Gastroesophageal sphincter (tissue), 4 donors: ENCODE results near the gene ROR2. TPM values are rescaled to one million over a fixed set of nuclear protein-coding genes. Genes with fewer than 3 reads are reported as not detected.
A peak's percentile ranks its signal among the peaks of the same experiment; 100 is the strongest.

ENCODE experiments used
- ATAC-seq: fragments of 150-250 bp; one replicate; pipeline ENCODE4 v1.9.1; 2016; ENCODE audit warnings: mild to moderate bottlenecking, moderate library complexity
- H3K27ac ChIP-seq, 4 donors: fragments of 200-600 bp; sonication (generic) in 3 of 4; 1 replicate in 3 of 4; 2 replicates in 1 of 4; pipeline ENCODE4 v1.5.1; 2016 to 2019
- H3K27me3 ChIP-seq: fragments of 200-600 bp; sonication (generic); one replicate; pipeline ENCODE4 v1.5.1; 2019
- H3K36me3 ChIP-seq, 2 donors: fragments of 200-600 bp; sonication (generic); one replicate each; pipeline ENCODE4 v1.5.1; 2019; ENCODE audit warnings: control low read depth in 1 of 2
- H3K4me1 ChIP-seq, 3 donors: fragments of 200-600 bp; sonication (generic); 1 replicate in 2 of 3; 2 replicates in 1 of 3; pipeline ENCODE4 v1.5.1; 2016 to 2019; ENCODE audit warnings: control low read depth in 2 of 3
- H3K4me3 ChIP-seq, 2 donors: fragments of 200-600 bp; sonication (generic); one replicate each; pipeline ENCODE4 v1.5.1; 2019; ENCODE audit warnings: mild to moderate bottlenecking in 1 of 2, moderate library complexity in 1 of 2
- H3K9me3 ChIP-seq, 3 donors: fragments of 200-600 bp; sonication (generic); one replicate each; pipeline ENCODE4 v1.5.1; 2017 to 2019; ENCODE audit warnings: control low read depth in 2 of 3
- EP300 ChIP-seq: sonication (generic); formaldehyde crosslinking; IDR thresholded peaks from one replicate; pipeline ENCODE4 v1.6.1; 2017; ENCODE audit warnings: antibody characterized with exemption, mild to moderate bottlenecking
- POLR2A ChIP-seq, 2 donors: fragments of 450-650 bp; IDR thresholded peaks; one replicate each; pipeline ENCODE4 v1.6.1; 2017; ENCODE audit warnings: antibody characterized with exemption in 2 of 2, mild to moderate bottlenecking in 2 of 2, moderate library complexity in 1 of 2
- POLR2AphosphoS5 ChIP-seq: sonication (generic); formaldehyde crosslinking; IDR thresholded peaks from one replicate; pipeline ENCODE4 v1.6.1; 2017; ENCODE audit warnings: antibody characterized with exemption
- WGBS, 2 donors: methylation state at CpG; one replicate each; pipeline ENCODE4 v1.1.5; 2018; ENCODE audit warnings: low coverage in 1 of 2; 5-methylcytosine and 5-hydroxymethylcytosine counted together
- total RNA-seq, 4 donors: library from RNA; depleted of rRNA; stranded (reverse); fragments of >200 nt; gene quantifications; one replicate each; pipeline ENCODE4 v1.1.0, GENCODE V29; 2016
- TF ChIP-seq, protein P1 (sequence below), 4 experiments: fragments of 200-600 bp in 2 of 4; fragments of 450-650 bp in 2 of 4; sonication (generic) in 1 of 4; IDR thresholded peaks; one replicate each; pipeline ENCODE4 v1.5.1; 2017 to 2019; ENCODE audit warnings: antibody characterized with exemption in 4 of 4, mild to moderate bottlenecking in 2 of 4, moderate library complexity in 2 of 4

Gene ROR2
- total RNA-seq, 4 donors from 2014 or later = 40.8 to 69.1 (median 63.2) TPM

DNA sequence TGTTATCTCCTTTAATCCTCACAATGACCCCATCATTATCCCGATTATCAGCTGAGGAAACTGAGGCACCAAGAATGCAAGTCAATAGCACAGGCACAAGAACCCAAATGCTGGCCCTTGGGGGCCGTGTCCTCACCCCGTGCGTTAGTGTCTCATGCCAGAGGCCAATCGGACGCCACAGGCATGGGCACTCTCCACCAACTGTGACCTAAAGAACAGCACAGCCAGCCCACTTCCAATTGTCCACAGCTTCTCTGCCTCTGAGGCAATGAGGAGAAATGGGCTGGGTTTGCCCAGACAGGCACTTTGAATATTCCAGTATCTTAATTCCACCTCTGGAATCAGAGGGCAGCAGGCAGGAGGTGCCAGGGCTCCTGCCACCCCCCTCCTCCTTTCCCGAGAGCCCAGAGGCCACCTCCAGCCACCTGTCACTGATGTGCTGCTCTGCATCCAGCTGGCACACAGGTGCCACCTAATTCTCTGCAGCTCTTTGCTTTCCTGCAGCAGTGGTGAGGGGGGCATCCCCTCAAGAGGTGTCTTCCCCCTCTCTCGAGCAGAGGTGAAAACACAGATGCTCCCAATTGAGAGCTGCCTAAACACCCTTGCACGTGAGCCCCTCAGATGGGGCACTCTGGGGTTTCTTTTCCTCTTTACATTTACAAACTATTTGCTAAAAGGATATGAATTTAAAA is 107.5 kb downstream of the ROR2 start:
- TF ChIP-seq, protein P1, sequence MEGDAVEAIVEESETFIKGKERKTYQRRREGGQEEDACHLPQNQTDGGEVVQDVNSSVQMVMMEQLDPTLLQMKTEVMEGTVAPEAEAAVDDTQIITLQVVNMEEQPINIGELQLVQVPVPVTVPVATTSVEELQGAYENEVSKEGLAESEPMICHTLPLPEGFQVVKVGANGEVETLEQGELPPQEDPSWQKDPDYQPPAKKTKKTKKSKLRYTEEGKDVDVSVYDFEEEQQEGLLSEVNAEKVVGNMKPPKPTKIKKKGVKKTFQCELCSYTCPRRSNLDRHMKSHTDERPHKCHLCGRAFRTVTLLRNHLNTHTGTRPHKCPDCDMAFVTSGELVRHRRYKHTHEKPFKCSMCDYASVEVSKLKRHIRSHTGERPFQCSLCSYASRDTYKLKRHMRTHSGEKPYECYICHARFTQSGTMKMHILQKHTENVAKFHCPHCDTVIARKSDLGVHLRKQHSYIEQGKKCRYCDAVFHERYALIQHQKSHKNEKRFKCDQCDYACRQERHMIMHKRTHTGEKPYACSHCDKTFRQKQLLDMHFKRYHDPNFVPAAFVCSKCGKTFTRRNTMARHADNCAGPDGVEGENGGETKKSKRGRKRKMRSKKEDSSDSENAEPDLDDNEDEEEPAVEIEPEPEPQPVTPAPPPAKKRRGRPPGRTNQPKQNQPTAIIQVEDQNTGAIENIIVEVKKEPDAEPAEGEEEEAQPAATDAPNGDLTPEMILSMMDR (IDR thresholded peaks at IDR 0.05) = no peak
- TF ChIP-seq POLR2A (IDR thresholded peaks at IDR 0.05) = no peak
- TF ChIP-seq EP300 = no peak
- TF ChIP-seq POLR2AphosphoS5 = no peak
- H3K9me3 ChIP-seq = no peaks in the 10 kb centered on the region
- peaks cover 0 to 85% (median 29%) of the 10 kb centered on the region in 3 donors for H3K4me1 ChIP-seq
- WGBS, 2 donors = 60% methylated on average over 5 of the region's 9 CpGs; no CpG with 5 or more reads in 1 of the 2 donors
- H3K36me3 ChIP-seq = no peaks in the 10 kb centered on the region
- H3K27ac ChIP-seq = peak overlapping the region in 3 of 4 donors; percentile 75 to 90 (median 83)
- no peaks in the 10 kb centered on the region for H3K27me3 ChIP-seq
- no peak for ATAC-seq
- no peak overlapping the region for H3K4me3 ChIP-seq

DNA sequence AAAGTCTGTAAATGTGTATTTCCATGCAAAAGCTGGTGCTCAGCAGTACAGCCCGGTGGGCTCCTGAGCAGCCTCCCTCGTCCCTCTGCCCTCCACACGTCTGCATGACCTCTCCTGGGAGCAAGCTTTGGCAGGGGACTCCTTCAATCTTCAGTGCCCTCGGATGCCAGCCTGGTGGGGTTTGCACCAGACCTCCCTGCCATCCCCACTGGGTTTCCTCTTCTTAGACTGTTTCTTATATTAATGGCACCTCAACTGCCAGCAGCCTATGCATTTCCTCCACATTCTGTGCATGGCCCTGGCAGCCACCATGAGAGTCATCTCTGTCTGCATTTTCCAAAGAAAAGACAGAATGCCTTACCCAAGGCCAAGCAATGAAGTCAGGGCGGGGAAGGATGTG is 108.4 kb downstream of the ROR2 start:
- ATAC-seq = no peak
- Histone ChIP-seq H3K27ac (peak overlapping the region in 3 of 4 donors; percentile 75 to 90 (median 83)), H3K36me3 (no peaks in the 10 kb centered on the region), H3K27me3 (no peaks in the 10 kb centered on the region), H3K4me1 (peaks cover 0 to 87% (median 29%) of the 10 kb centered on the region in 3 donors), H3K9me3 (no peaks in the 10 kb centered on the region), H3K4me3 (no peak overlapping the region)
- TF ChIP-seq, protein P1 (IDR thresholded peaks at IDR 0.05) = no peak
- WGBS, 2 donors = 80 to 100% methylated on average over 1 to 4 of the region's 5 CpGs

DNA sequence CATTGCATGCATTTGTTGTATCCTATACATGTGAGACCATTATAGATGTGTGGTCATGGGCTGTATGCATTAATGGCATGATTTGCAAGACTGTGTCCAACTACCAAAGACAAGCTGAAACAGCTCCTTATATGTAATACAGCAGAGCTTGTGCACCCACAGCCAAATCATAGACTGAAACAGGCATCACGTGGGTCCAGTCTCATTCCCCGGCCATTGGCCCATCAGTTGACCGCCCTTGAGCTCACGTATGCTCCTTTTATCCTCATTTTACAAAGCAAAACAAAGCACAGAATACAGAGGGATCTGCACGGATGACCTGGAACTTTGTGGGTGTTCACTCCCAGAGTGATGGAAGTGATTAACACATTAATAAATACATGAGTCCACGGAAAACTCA is 109.1 kb downstream of the ROR2 start:
- peaks cover 0 to 94% (median 29%) of the 10 kb centered on the region in 3 donors for H3K4me1 ChIP-seq
- no peak overlapping the region for H3K4me3 ChIP-seq
- H3K36me3 ChIP-seq = no peaks in the 10 kb centered on the region
- no peaks in the 10 kb centered on the region for H3K27me3 ChIP-seq
- H3K9me3 ChIP-seq = no peaks in the 10 kb centered on the region
- H3K27ac ChIP-seq = peak overlapping the region in 3 of 4 donors; percentile 75 to 90 (median 83)
- no peak for ATAC-seq
- WGBS, 2 donors = 58 to 75% methylated on average over 6 of the region's 6 CpGs
- TF ChIP-seq, protein P1 (IDR thresholded peaks at IDR 0.05) = no peak
- TF ChIP-seq POLR2A (IDR thresholded peaks at IDR 0.05) (no peak), POLR2AphosphoS5 (no peak), EP300 (no peak)

DNA sequence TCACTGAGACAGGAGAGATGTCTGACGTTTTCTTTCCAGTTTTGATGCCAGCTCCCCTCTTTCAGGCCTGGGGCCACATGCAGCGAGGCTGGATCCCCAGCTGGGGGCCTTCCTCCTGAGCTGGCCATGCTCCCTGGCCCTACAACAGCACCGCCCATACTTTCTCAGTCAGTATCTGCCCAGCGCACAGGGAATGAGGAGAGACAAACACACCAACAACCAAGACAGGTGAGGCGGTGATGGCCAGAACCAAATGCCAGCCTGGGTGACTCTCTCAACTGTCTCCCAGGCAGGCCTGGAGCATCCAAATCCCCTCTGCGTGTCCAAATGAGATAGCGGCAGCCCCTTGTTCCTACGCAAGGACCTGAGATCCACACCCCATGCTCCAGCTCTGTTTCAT is 109.6 kb downstream of the ROR2 start:
- H3K36me3 ChIP-seq = no peaks in the 10 kb centered on the region
- no peaks in the 10 kb centered on the region for H3K9me3 ChIP-seq
- peaks cover 0 to 98% (median 29%) of the 10 kb centered on the region in 3 donors for H3K4me1 ChIP-seq
- TF ChIP-seq EP300 (no peak), POLR2AphosphoS5 (no peak), POLR2A (IDR thresholded peaks at IDR 0.05) (no peak)
- TF ChIP-seq, protein P1 (IDR thresholded peaks at IDR 0.05) = no peak
- peak overlapping the region in 3 of 4 donors; percentile 75 to 90 (median 83) for H3K27ac ChIP-seq
- no peak overlapping the region for H3K4me3 ChIP-seq
- WGBS, 2 donors = 79% methylated on average over 7 of the region's 8 CpGs; no CpG with 5 or more reads in 1 of the 2 donors
- ATAC-seq = no peak
- H3K27me3 ChIP-seq = no peaks in the 10 kb centered on the region

DNA sequence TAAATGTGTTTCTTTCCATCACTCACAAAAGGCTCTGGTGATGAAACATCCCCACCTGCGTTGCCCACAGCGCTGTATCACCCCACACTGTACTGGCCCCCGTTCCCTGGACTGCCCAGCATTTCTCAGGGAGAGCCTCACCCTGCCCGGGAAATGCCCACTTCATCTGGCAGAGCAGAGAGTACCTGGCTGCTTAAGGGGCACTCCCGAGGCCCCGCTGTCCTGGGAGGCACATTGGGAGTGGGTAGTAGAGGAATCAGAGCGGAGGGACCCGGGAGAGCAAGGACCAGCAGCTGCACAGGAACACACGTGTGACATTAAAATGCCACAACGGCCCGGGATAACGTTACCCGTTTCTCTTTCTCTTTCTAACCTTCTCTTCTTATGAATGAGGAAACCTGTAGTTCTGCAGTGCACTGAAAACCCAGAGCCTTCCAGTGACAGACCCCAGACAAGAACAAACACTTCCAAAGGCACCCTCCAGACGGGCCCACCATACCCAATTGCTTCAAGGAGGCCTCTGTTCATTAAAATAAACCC is 110.0 kb downstream of the ROR2 start:
- WGBS, 2 donors = 32 to 55% methylated on average over 5 to 8 of the region's 14 CpGs
- peak overlapping the region; percentile 8 to 90 (median 79) for H3K27ac ChIP-seq
- TF ChIP-seq POLR2AphosphoS5 = no peak
- no peak for TF ChIP-seq EP300
- TF ChIP-seq, protein P1 (IDR thresholded peaks at IDR 0.05) = no peak
- TF ChIP-seq POLR2A (IDR thresholded peaks at IDR 0.05) = no peak
- no peaks in the 10 kb centered on the region for H3K9me3 ChIP-seq
- H3K4me3 ChIP-seq = peak overlapping the region in 1 of 2 donors; percentile 18
- peaks cover 0 to 99% (median 29%) of the 10 kb centered on the region in 3 donors for H3K4me1 ChIP-seq
- H3K27me3 ChIP-seq = no peaks in the 10 kb centered on the region
- H3K36me3 ChIP-seq = no peaks in the 10 kb centered on the region
- no peak for ATAC-seq
